ENCODE data around the gene TULP4.
"Not testable (repeated sequence)": the region's sequence is repeated elsewhere in the genome, so short reads cannot be mapped to it uniquely, and the experiment has no call there.

Gene TULP4

GRCh38 chr6:158391276-158391675 lies 79.0 kb downstream of the TULP4 start:
- no peak for DNase-seq (ENCODE audit: low read depth in 3 of 3)

- not testable (repeated sequence) for DNase-seq (ENCODE audit: low read depth in 3 of 3)
These were observed 79.7 kb downstream of the TULP4 start for GRCh38 chr6:158391977-158392376.

- no peak for DNase-seq (ENCODE audit: low read depth in 3 of 3)
These were observed 83.9 kb downstream of the TULP4 start for GRCh38 chr6:158396136-158396535.

GRCh38 chr6:158397578-158397977 lies 85.3 kb downstream of the TULP4 start:
- DNase-seq (ENCODE audit: low read depth in 3 of 3) = no peak

DNA sequence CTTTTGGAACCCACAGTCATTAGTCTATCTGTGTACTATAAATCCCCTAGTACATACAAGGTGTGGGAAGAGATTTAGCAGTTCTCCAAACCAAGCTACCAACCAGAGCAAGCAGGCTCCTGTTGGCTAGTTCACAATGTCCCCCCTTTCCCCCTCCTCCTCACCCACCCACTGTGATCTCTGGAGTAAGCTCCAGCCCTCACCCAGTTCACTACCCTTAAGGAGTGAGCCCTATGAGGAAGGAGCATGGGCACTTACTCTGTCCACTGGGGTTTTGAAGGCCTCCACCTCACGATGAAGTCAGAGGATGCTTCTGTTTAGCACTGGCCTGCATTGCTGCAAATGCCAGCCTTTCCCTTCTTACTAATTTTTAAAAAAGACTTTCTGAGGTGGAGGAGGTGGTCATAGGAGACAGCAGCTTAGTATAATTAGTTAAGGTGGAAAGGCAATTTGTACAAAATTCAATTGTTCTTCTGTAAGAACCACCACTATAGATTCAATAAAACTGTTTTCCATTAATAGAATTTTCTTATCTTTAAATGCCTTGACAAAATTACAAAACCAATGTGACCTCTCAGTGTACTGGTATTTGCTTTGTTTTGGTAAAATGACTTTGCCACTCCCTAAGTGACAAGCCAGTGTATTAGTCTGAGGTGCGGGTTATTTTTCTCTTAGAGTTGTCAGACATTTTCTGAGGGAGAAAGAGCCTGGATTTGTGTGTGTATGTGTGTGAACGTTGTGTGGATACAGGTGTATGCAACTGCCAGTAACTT lies 86.2 kb downstream of the TULP4 start:
- DNase-seq (ENCODE audit: low read depth in 3 of 3) = no peak

DNA sequence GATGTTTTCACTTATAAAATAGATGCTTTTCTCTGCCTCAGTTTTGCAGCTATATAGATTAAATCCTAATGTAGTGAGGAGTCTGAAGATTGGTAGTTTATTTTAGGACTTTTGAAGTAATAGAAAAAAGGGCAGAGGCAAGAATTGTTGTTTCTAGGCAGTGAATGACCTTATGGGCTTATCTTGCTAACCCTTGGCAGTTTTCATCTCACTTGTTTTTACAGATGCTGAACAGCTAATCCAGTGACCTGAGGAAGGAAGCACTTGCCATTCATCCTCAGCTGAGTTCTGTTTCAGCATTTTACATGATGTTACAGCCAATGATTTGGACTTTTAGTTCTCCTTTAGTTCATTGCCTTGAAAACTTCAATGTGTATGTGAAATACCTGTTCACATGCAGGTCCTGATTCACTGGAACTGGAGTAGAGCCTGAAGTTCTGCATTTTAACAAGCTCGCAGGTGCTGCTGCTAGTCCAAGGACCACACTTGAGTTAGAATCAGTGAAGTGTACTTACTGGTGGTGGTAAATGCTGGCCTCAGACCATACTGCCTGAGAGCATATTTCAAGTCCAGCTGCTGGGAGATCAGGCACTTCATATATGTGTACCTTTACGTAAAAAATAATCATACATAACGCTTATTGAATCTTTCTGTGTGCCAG lies 86.9 kb downstream of the TULP4 start:
- DNase-seq (ENCODE audit: low read depth in 3 of 3) = no peak

DNA sequence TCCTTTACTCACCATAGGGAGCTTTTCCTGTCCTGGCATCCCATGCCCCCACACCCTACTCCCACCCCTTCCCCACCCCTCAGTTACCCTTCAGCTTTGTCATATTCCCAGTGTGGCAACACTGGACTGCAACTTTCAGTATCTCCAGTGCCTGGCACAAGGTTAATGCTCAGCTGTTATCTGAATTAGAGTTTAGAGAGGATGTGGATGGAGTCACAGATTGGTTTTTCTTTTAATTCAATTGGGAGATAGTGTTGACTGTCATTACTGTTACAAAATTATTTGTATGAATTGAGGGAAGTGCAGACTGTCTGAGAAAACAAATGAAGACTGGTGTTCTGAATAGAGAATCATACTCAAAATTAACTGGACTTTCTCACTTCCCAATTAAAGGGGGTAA lies 89.9 kb downstream of the TULP4 start:
- no peak for DNase-seq (ENCODE audit: low read depth in 3 of 3)

- DNase-seq (ENCODE audit: low read depth in 3 of 3) = not testable (repeated sequence)
These were observed 93.1 kb downstream of the TULP4 start for GRCh38 chr6:158405321-158405831.

DNA sequence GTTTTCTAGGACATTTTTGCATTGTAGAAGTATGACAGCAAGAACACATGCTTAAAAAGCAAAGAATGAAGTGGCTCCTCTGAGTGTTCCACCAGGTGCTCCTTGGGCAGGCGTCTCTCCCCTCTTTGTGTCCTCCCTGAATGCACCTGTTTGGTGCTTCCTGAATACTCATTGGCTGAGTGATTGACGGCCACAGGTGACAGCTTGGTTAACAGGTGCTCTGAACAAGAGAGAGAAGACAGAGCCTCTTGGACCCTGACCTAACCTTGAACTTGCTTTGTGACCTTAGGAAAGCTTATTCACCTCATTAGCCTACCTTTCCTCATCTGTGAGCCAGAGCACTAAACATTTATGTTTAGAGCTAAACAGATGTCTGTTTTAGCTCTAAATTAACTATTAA lies 93.7 kb downstream of the TULP4 start:
- DNase-seq (ENCODE audit: low read depth in 3 of 3) = no peak

GRCh38 chr6:158406736-158407135 lies 94.5 kb downstream of the TULP4 start:
- DNase-seq (ENCODE audit: low read depth in 3 of 3) = no peak

DNA sequence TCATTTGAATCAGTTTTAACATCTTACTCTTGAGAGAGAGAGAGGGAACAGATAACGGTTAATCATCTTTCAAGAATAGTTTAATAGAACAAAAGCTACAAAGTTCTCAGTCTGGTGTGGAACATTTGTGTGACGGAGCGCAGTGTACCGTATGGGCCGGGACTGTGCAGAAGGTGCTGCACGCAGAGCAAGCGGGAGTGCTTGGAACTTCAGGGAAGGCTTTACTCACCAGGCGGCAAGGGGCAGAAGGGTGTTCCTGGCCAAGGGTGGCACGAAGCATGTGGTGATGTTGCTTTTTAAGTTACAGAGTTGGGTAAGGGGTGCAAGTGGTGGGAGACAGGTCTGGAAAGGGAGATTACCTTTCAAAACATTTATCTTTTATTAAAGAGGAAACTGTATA lies 95.7 kb downstream of the TULP4 start:
- DNase-seq (ENCODE audit: low read depth in 3 of 3) = no peak

GRCh38 chr6:158408552-158409130 lies 96.4 kb downstream of the TULP4 start:
- no peak for DNase-seq (ENCODE audit: low read depth in 3 of 3)

GRCh38 chr6:158409451-158409850 lies 97.2 kb downstream of the TULP4 start:
- no peak for DNase-seq (ENCODE audit: low read depth in 3 of 3)

- DNase-seq (ENCODE audit: low read depth in 3 of 3) = no peak
These were observed 98.5 kb downstream of the TULP4 start for GRCh38 chr6:158410784-158411183.

GRCh38 chr6:158411998-158412397 lies 99.7 kb downstream of the TULP4 start:
- no peak for DNase-seq (ENCODE audit: low read depth in 3 of 3)

DNA sequence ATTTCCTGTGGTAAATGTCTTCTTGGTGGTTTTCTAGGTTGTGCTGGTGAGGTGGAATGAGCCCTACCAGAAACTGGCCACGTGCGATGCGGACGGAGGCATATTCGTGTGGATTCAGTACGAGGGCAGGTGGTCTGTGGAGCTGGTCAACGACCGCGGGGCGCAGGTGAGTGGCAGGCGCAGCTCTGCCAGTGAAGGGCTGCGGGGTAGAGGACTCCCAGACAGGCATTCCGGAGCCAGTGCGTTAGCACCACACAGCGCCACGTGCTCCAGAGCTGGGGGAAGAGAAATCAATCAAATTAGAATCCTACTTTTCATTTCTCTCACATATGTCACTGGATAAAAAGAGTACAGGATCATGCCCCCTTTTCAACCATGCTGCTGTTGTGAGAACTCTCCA lies 100.8 kb downstream of the TULP4 start:
- DNase-seq (ENCODE audit: low read depth in 3 of 3) = no peak

DNA sequence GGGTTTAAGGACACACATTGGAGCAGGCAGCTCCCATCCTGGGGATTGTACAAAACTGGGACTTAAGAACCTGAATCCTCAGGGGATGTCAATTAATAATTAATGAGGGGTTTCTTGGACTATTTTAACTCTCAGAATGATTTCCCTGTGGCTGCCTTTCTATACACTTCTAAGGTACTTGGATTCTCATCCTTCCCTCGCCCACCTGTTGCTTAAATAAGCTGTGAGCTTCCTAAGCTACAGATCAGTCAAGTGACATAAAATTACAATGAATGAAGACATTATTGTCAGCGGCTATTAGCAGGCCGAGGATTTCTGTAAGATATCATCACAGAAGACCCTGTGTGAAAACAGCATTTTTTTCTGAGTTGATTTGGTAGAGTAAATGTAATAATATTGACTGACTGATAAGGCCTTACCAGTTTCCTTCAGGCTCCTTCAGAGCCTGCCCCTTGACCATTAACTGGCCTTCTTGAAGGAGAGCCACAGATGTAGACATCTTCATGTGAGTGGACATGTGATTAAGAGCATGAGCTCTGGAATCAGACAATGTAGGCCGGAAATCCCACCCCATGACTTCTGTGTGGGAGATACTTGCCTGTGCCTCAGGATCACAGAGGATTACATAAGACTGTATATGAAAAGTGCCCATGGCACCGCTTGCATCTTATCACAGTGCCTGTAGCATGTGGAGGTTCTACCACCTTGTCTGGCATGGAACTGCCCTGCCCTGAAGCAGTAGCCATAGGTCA lies 101.7 kb downstream of the TULP4 start:
- no peak for DNase-seq (ENCODE audit: low read depth in 3 of 3)

GRCh38 chr6:158414851-158415262 lies 102.6 kb downstream of the TULP4 start:
- no peak for DNase-seq (ENCODE audit: low read depth in 3 of 3)

- DNase-seq (ENCODE audit: low read depth in 3 of 3) = no peak
These were observed 103.4 kb downstream of the TULP4 start for GRCh38 chr6:158415666-158416065.

- no peak for DNase-seq (ENCODE audit: low read depth in 3 of 3)
These were observed 104.9 kb downstream of the TULP4 start for GRCh38 chr6:158416883-158417759.

DNA sequence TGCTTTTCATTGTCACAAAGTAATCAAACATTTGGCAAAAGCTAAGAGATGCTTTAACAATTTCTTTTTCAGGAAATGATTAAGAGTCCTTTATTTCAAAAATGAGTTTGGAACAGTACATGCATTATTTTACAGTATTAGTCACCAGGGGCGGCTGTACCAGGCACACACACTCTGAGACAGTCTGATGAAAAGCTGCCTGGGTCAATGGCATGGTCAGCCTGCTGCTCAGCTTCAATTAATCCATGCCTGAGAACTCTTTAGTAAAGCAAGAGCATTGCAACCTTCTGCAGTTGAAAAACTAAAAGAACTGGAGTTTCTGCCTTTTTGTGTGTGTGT lies 105.5 kb downstream of the TULP4 start:
- DNase-seq (ENCODE audit: low read depth in 3 of 3) = no peak

Measured in stimulated activated CD4-positive, alpha-beta T cell treated with anti-CD3 and anti-CD28 coated beads, TNF-alpha, amount 100 ng/mL, for 48 hours (primary cell).